Glutamatergic neuron (in vitro differentiated cells): ENCODE data around the gene CSNK1G2. TPM values are rescaled to one million over a fixed set of nuclear protein-coding genes. Genes with fewer than 3 reads are reported as not detected.

Experiments used
- DNase-seq: peaks from one replicate; pipeline ENCODE4 v3.0.0; 2022
- H3K27ac Mint-ChIP-seq: one replicate; pipeline ENCODE4 v1.8.0; 2020; ENCODE audit warnings: mild to moderate bottlenecking, mixed read lengths, inconsistent platforms; ENCODE audit not compliant: unreplicated experiment
- H3K27me3 Mint-ChIP-seq: one replicate; pipeline ENCODE4 v1.8.0; 2020; ENCODE audit warnings: mild to moderate bottlenecking, moderate library complexity, mixed read lengths, inconsistent platforms; ENCODE audit not compliant: unreplicated experiment
- H3K36me3 Mint-ChIP-seq: one replicate; pipeline ENCODE4 v1.8.0; 2020; ENCODE audit warnings: mild to moderate bottlenecking, mixed read lengths, inconsistent platforms; ENCODE audit not compliant: unreplicated experiment
- H3K4me1 Mint-ChIP-seq: one replicate; pipeline ENCODE4 v1.8.0; 2020; ENCODE audit warnings: mild to moderate bottlenecking, low read depth, mixed read lengths, inconsistent platforms; ENCODE audit not compliant: unreplicated experiment
- H3K4me3 Mint-ChIP-seq: one replicate; pipeline ENCODE4 v1.8.0; 2020; ENCODE audit warnings: mild to moderate bottlenecking, mixed read lengths, inconsistent platforms; ENCODE audit not compliant: unreplicated experiment
- H3K9me3 Mint-ChIP-seq: one replicate; pipeline ENCODE4 v1.8.0; 2020; ENCODE audit warnings: mild to moderate bottlenecking, moderate library complexity, mixed read lengths, inconsistent platforms; ENCODE audit not compliant: unreplicated experiment
- total RNA-seq: library from RNA; stranded (reverse); fragmentation: NEBNext Ultra II Directional; extraction: Animal tissue kit (Norgen Biotek cat#: 25700); gene quantifications from one replicate; pipeline ENCODE4 v1.2.1, GENCODE V29; 2021; ENCODE audit not compliant: unreplicated experiment
- TF ChIP-seq, protein P1 (sequence below): fragments of 200-600 bp; sonication (generic); IDR thresholded peaks from one replicate; pipeline ENCODE4 v1.5.0; 2021; ENCODE audit not compliant: partially characterized antibody, unreplicated experiment

The CSNK1G2 gene
- total RNA-seq, 1 donor from 2014 or later, result 104 TPM

GRCh38 chr19:1942078-1942933 is 1.3 kb downstream of the CSNK1G2 start:
- Mint-ChIP-seq H3K4me3 (peak overlapping the region; percentile 94), H3K27me3 (peaks cover 14% of the 10 kb centered on the region), H3K9me3 (peaks cover 13% of the 10 kb centered on the region), H3K36me3 (no peaks in the 10 kb centered on the region), H3K27ac (peak overlapping the region; percentile 91), H3K4me1 (peaks cover 13% of the 10 kb centered on the region)
- DNase-seq, result peak; percentile 88
- TF ChIP-seq, protein P1, sequence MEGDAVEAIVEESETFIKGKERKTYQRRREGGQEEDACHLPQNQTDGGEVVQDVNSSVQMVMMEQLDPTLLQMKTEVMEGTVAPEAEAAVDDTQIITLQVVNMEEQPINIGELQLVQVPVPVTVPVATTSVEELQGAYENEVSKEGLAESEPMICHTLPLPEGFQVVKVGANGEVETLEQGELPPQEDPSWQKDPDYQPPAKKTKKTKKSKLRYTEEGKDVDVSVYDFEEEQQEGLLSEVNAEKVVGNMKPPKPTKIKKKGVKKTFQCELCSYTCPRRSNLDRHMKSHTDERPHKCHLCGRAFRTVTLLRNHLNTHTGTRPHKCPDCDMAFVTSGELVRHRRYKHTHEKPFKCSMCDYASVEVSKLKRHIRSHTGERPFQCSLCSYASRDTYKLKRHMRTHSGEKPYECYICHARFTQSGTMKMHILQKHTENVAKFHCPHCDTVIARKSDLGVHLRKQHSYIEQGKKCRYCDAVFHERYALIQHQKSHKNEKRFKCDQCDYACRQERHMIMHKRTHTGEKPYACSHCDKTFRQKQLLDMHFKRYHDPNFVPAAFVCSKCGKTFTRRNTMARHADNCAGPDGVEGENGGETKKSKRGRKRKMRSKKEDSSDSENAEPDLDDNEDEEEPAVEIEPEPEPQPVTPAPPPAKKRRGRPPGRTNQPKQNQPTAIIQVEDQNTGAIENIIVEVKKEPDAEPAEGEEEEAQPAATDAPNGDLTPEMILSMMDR, result no peak

DNA sequence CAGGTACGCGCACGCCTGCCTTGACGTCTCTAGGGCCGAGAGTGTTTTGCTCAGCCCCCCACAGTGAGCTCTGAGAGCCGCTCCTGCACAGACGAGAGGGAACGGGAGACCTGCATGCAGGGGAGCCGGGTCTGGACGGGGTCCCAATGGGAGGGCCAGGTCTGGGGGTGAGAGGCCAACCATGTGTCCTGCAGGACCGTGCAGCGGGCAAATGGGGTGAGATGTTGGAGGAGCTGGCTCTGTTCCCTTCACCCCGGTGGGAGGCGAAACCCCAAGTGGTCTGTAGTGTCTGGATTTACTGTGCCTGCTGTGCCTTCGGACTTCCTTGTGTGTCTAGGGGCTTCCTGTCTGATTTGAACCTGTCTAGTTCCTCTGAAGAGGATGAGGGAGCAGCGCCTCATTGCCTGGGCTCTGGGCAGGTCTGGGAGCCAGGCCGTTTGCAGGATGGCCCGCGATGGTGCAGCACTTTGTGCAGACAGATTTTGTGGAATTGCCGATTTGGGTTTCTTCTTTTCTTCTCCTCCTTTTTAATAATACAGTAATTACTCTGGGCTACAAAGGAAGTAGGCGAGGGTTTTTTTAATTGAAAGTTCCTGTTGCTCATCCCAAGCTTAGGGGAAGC is 2.1 kb downstream of the CSNK1G2 start:
- TF ChIP-seq, protein P1, result no peak
- Mint-ChIP-seq H3K4me3 (peak overlapping the region; percentile 94), H3K27me3 (peaks cover 14% of the 10 kb centered on the region), H3K36me3 (no peaks in the 10 kb centered on the region), H3K9me3 (peaks cover 13% of the 10 kb centered on the region), H3K27ac (peak overlapping the region; percentile 90), H3K4me1 (peaks cover 13% of the 10 kb centered on the region)
- no peak for DNase-seq

GRCh38 chr19:1943661-1944087 is 2.7 kb downstream of the CSNK1G2 start:
- peak overlapping the region; percentile 90 for H3K27ac Mint-ChIP-seq

GRCh38 chr19:1944088-1944915 is 3.3 kb downstream of the CSNK1G2 start:
- H3K36me3 Mint-ChIP-seq, result no peaks in the 10 kb centered on the region
- peaks cover 17% of the 10 kb centered on the region for H3K4me1 Mint-ChIP-seq
- DNase-seq, result no peak
- H3K27me3 Mint-ChIP-seq, result peaks cover 14% of the 10 kb centered on the region
- H3K27ac Mint-ChIP-seq, result no peak overlapping the region
- peaks cover 14% of the 10 kb centered on the region for H3K9me3 Mint-ChIP-seq
- no peak overlapping the region for H3K4me3 Mint-ChIP-seq
- TF ChIP-seq, protein P1, result no peak

More at GRCh38 chr19:1943661-1944087, 2.7 kb downstream of the CSNK1G2 start:
- Mint-ChIP-seq H3K36me3 (no peaks in the 10 kb centered on the region), H3K27me3 (peaks cover 14% of the 10 kb centered on the region), H3K4me3 (peak overlapping the region; percentile 94), H3K9me3 (peaks cover 13% of the 10 kb centered on the region), H3K4me1 (peaks cover 16% of the 10 kb centered on the region)
- TF ChIP-seq, protein P1, result no peak
- DNase-seq, result no peak
